Esophagus muscularis mucosa (tissue), 4 donors: Measurements from ENCODE around the gene ERCC5. TPM values are rescaled to one million over a fixed set of nuclear protein-coding genes. Genes with fewer than 3 reads are reported as not detected.

Experiments used
- DNase-seq: peaks from one replicate; pipeline ENCODE4 v3.0.0-alpha.2; 2017; ENCODE audit errors: extremely low spot score
- H3K27ac ChIP-seq, 4 donors: fragments of 200-600 bp; sonication (generic); replicated peaks in 1 of 4; 1 replicate in 3 of 4; 2 replicates in 1 of 4; pipeline ENCODE4 v1.5.1; 2016 to 2019; ENCODE audit warnings: mild to moderate bottlenecking in 1 of 4
- H3K27me3 ChIP-seq, 4 donors: fragments of 200-600 bp; sonication (generic); one replicate each; pipeline versions ENCODE4 v1.5.1 to v1.6.0; 2016 to 2019
- H3K36me3 ChIP-seq, 4 donors: fragments of 200-600 bp; sonication (generic); one replicate each; pipeline ENCODE4 v1.5.1; 2016 to 2019
- H3K4me1 ChIP-seq, 4 donors: fragments of 200-600 bp; sonication (generic); one replicate each; pipeline ENCODE4 v1.5.1; 2016 to 2019
- H3K4me3 ChIP-seq, 4 donors: fragments of 200-600 bp; sonication (generic); 1 replicate in 2 of 4; 2 replicates in 2 of 4; pipeline ENCODE4 v1.5.1; 2016 to 2019; ENCODE audit warnings: mild to moderate bottlenecking in 4 of 4, moderate library complexity in 1 of 4
- H3K9me3 ChIP-seq, 4 donors: fragments of 200-600 bp; sonication (generic); 1 replicate in 3 of 4; 2 replicates in 1 of 4; pipeline ENCODE4 v1.5.1; 2016 to 2019
- CTCF ChIP-seq, 3 experiments: fragments of 200-600 bp in 2 of 3; fragments of 450-650 bp in 1 of 3; sonication (generic) in 2 of 3; IDR thresholded peaks; one replicate each; pipeline ENCODE4 v1.5.1; 2017 to 2019; ENCODE audit warnings: antibody characterized with exemption in 3 of 3, mild to moderate bottlenecking in 2 of 3, moderate library complexity in 1 of 3
- EP300 ChIP-seq: sonication (generic); formaldehyde crosslinking; IDR thresholded peaks from one replicate; pipeline ENCODE4 v1.6.1; 2017; ENCODE audit warnings: antibody characterized with exemption
- POLR2A ChIP-seq: fragments of 450-650 bp; IDR thresholded peaks from one replicate; pipeline ENCODE4 v1.6.1; 2017; ENCODE audit warnings: antibody characterized with exemption, moderate library complexity, mild to moderate bottlenecking, low read depth
- POLR2AphosphoS5 ChIP-seq, 2 donors: sonication (generic); formaldehyde crosslinking; IDR thresholded peaks; one replicate each; pipeline ENCODE4 v1.6.1; 2017; ENCODE audit warnings: antibody characterized with exemption in 2 of 2
- WGBS: methylation state at CpG from one replicate; pipeline ENCODE4 v1.1.5; 2018; 5-methylcytosine and 5-hydroxymethylcytosine counted together
- intact Hi-C: fragments of 100-400 bp; cut with DNase I; formaldehyde crosslinking; loops from one replicate; pipeline ENCODE4 v1.15.1; 2023
- total RNA-seq, 4 donors: library from RNA; depleted of rRNA; stranded (reverse); fragments of >200 nt; gene quantifications; one replicate each; pipeline versions ENCODE4 v1.1.0 to v1.2.1, GENCODE V29; 2016

Gene ERCC5
- total RNA-seq, 4 donors from 2014 or later: 36.1 to 61.0 (median 44.0) TPM

DNA sequence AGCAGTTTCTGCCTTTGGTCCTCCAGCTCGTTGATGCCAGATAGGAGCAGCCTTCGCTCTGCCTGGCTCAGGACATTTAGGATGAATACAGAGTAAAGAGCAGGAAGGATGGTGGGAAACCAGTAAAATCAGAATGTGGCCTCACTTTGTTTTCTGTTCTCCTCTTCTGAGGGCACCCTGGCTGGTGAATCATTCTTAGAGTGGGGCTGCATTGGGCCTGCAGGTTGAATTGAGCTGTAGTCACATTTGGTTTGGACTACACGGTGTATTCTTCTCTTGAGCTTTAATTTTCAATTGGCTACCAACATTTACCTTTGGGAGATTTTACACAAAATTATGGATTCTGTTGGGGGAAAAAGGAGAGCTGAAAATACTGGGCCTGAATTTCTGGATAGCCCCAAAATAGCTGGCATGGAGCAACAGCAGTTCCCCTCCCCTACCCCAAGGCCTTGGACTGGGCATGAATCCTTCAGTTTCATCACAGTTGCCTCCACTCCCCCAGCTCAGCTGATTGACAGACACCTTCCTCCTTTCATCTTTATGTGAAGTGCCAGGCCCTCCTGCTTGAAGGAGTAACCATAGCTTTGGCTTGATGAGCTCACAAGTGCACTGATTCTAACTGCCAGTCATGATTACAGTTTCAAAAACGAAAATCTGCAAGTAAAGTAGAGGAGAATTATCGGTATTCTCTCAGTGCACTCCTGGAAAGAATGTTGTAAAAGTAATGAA lies 24.3 kb downstream of the ERCC5 start:
- WGBS: 58% methylated on average over 5 of the region's 5 CpGs

DNA sequence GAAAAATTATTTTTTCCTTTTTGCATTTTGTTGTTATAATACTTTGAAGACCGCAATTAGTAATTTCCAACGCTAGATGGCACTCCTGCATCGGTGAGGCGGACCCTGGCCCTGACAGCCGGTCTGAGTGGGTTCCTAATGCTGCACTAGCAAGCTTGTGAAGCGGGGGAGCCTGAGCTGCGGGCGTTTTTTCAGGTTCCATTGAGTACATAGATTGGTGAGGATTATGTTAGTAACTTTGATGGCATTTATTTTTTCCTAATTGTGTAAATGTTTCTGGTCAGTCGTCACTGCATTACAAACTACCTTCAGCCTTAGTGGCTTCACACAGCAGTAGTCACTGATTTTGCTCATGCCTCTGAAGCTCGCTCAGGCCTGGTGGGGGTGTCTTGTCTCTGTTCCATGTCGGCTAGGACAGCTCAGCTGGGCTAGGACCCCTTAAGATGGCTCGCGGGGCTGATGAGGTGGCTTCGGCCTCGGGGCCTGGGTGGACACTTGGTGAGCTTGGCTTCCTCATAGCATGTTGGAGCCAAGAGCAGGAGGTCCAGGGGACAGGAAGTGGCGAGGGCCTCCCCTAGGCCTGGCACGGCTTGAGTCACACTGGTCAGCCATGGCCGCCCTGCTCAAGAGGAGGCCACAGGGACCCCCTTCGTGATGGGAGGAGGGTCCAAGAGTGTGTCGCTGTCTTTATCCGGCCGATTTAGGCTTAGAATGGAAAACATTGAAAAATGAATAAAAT lies 25.0 kb downstream of the ERCC5 start:
- Histone ChIP-seq H3K4me3 (no peak overlapping the region), H3K27ac (no peak overlapping the region)
- peak; percentile 55 to 81 (median 64) for TF ChIP-seq CTCF (IDR thresholded peaks at IDR 0.05)
- TF ChIP-seq POLR2A: no peak
- TF ChIP-seq POLR2AphosphoS5 (IDR thresholded peaks at IDR 0.05): no peak
- no peak for TF ChIP-seq EP300

More for the DNA sequence above, 24.3 kb downstream of the ERCC5 start:
- no peaks in the 10 kb centered on the region for H3K27me3 ChIP-seq
- no peaks in the 10 kb centered on the region for H3K9me3 ChIP-seq
- peaks cover 32 to 83% (median 61%) of the 10 kb centered on the region in 4 donors for H3K36me3 ChIP-seq
- TF ChIP-seq CTCF (IDR thresholded peaks at IDR 0.05) (no peak), EP300 (no peak), POLR2A (no peak), POLR2AphosphoS5 (IDR thresholded peaks at IDR 0.05) (no peak)
- H3K27ac ChIP-seq: no peak overlapping the region
- intact Hi-C loops: no loop called here
- no peak for DNase-seq
- H3K4me3 ChIP-seq: no peak overlapping the region
- peaks cover 10 to 14% (median 11%) of the 10 kb centered on the region in 4 donors for H3K4me1 ChIP-seq

GRCh38 chr13:102872131-102872530 lies 26.3 kb downstream of the ERCC5 start:
- TF ChIP-seq EP300: no peak
- Histone ChIP-seq H3K36me3 (peaks cover 21 to 83% (median 61%) of the 10 kb centered on the region in 4 donors), H3K9me3 (no peaks in the 10 kb centered on the region), H3K4me1 (peaks cover 10 to 14% (median 11%) of the 10 kb centered on the region in 4 donors), H3K4me3 (no peak overlapping the region), H3K27ac (no peak overlapping the region), H3K27me3 (no peaks in the 10 kb centered on the region)
- intact Hi-C loops: no loop called here
- DNase-seq: no peak
- WGBS: 89% methylated on average over 7 of the region's 7 CpGs

More for the DNA sequence above, 25.0 kb downstream of the ERCC5 start:
- intact Hi-C loops: no loop called here
- peaks cover 27 to 83% (median 61%) of the 10 kb centered on the region in 4 donors for H3K36me3 ChIP-seq
- H3K9me3 ChIP-seq: no peaks in the 10 kb centered on the region
- no peaks in the 10 kb centered on the region for H3K27me3 ChIP-seq
- DNase-seq: no peak
- 51% methylated on average over 21 of the region's 22 CpGs for WGBS
- peaks cover 10 to 14% (median 11%) of the 10 kb centered on the region in 4 donors for H3K4me1 ChIP-seq

- intact Hi-C loops: no loop called here
- H3K36me3 ChIP-seq: peaks cover 21 to 83% (median 59%) of the 10 kb centered on the region in 4 donors
- no peak overlapping the region for H3K27ac ChIP-seq
- peaks cover 10 to 14% (median 12%) of the 10 kb centered on the region in 4 donors for H3K4me1 ChIP-seq
- H3K9me3 ChIP-seq: no peaks in the 10 kb centered on the region
- no peak for TF ChIP-seq EP300
- no peak for TF ChIP-seq CTCF (IDR thresholded peaks at IDR 0.05)
- no peak for TF ChIP-seq POLR2A
- no peak for TF ChIP-seq POLR2AphosphoS5 (IDR thresholded peaks at IDR 0.05)
- DNase-seq: no peak
- H3K27me3 ChIP-seq: no peaks in the 10 kb centered on the region
- H3K4me3 ChIP-seq: no peak overlapping the region
- WGBS: 60% methylated on average over 1 of the region's 1 CpG
Measured at GRCh38 chr13:102872531-102872930, 26.7 kb downstream of the ERCC5 start.

GRCh38 chr13:102873653-102874052 lies 27.8 kb downstream of the ERCC5 start:
- TF ChIP-seq EP300 (no peak), POLR2AphosphoS5 (IDR thresholded peaks at IDR 0.05) (no peak), CTCF (IDR thresholded peaks at IDR 0.05) (no peak), POLR2A (no peak)
- Histone ChIP-seq H3K4me1 (peaks cover 11 to 22% (median 17%) of the 10 kb centered on the region in 4 donors), H3K36me3 (peaks cover 21 to 73% (median 48%) of the 10 kb centered on the region in 4 donors), H3K27ac (no peak overlapping the region), H3K27me3 (no peaks in the 10 kb centered on the region), H3K4me3 (no peak overlapping the region), H3K9me3 (no peaks in the 10 kb centered on the region)
- intact Hi-C loops: no loop called here
- WGBS: 58% methylated on average over 3 of the region's 3 CpGs
- DNase-seq: no peak
